Tibial artery (tissue), 4 donors: Measurements from ENCODE around the gene TMEM107.
A peak's percentile ranks its signal among the peaks of the same experiment; 100 is the strongest.
"Not testable (repeated sequence)": the region's sequence is repeated elsewhere in the genome, so short reads cannot be mapped to it uniquely, and the experiment has no call there.

Experiments used
- DNase-seq, 2 donors: peaks; one replicate each; pipeline ENCODE4 v3.0.0-alpha.2; 2019
- H3K27ac ChIP-seq, 2 donors: fragments of 200-600 bp; sonication (generic) in 1 of 2; 1 replicate in 1 of 2; 2 replicates in 1 of 2; pipeline ENCODE4 v1.5.1; 2018 to 2019; ENCODE audit warnings: mild to moderate bottlenecking in 1 of 2
- H3K27me3 ChIP-seq, 2 donors: fragments of 200-600 bp; sonication (generic) in 1 of 2; one replicate each; pipeline versions ENCODE4 v1.5.1 to v1.6.0; 2016 to 2019
- H3K36me3 ChIP-seq, 3 donors: fragments of 200-600 bp; sonication (generic) in 2 of 3; one replicate each; pipeline ENCODE4 v1.5.1; 2016 to 2019; ENCODE audit warnings: mild to moderate bottlenecking in 2 of 3
- H3K4me1 ChIP-seq, 4 donors: fragments of 200-600 bp; sonication (generic) in 2 of 4; 1 replicate in 3 of 4; 2 replicates in 1 of 4; pipeline ENCODE4 v1.5.1; 2016 to 2019
- H3K4me3 ChIP-seq, 2 donors: fragments of 200-600 bp; sonication (generic) in 1 of 2; 1 replicate in 1 of 2; 2 replicates in 1 of 2; pipeline ENCODE4 v1.5.1; 2018 to 2019; ENCODE audit warnings: mild to moderate bottlenecking in 2 of 2
- H3K9me3 ChIP-seq, 3 donors: fragments of 200-600 bp; sonication (generic) in 1 of 3; one replicate each; pipeline ENCODE4 v1.5.1; 2016 to 2019
- intact Hi-C: fragments of 100-400 bp; cut with DNase I; formaldehyde crosslinking; loops from one replicate; pipeline ENCODE4 v1.15.0; 2023; ENCODE audit warnings: low total_unique reads
- TF ChIP-seq, protein P1 (sequence below), 2 experiments: fragments of 200-600 bp in 1 of 2; fragments of 450-650 bp in 1 of 2; IDR thresholded peaks; one replicate each; pipeline ENCODE4 v1.5.1; 2017 to 2019; ENCODE audit warnings: antibody characterized with exemption in 2 of 2, mild to moderate bottlenecking in 1 of 2, moderate library complexity in 1 of 2

The TMEM107 gene

GRCh38 chr17:8173871-8174322, 2.3 kb downstream of the TMEM107 start:
- no peaks in the 10 kb centered on the region for H3K9me3 ChIP-seq
- H3K4me3 ChIP-seq: peak overlapping the region; percentile 42 to 54
- TF ChIP-seq, protein P1, sequence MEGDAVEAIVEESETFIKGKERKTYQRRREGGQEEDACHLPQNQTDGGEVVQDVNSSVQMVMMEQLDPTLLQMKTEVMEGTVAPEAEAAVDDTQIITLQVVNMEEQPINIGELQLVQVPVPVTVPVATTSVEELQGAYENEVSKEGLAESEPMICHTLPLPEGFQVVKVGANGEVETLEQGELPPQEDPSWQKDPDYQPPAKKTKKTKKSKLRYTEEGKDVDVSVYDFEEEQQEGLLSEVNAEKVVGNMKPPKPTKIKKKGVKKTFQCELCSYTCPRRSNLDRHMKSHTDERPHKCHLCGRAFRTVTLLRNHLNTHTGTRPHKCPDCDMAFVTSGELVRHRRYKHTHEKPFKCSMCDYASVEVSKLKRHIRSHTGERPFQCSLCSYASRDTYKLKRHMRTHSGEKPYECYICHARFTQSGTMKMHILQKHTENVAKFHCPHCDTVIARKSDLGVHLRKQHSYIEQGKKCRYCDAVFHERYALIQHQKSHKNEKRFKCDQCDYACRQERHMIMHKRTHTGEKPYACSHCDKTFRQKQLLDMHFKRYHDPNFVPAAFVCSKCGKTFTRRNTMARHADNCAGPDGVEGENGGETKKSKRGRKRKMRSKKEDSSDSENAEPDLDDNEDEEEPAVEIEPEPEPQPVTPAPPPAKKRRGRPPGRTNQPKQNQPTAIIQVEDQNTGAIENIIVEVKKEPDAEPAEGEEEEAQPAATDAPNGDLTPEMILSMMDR (IDR thresholded peaks at IDR 0.05): no peak
- intact Hi-C loops: no loop called here
- H3K27ac ChIP-seq: peak overlapping the region; percentile 89 to 94
- no peaks in the 10 kb centered on the region for H3K27me3 ChIP-seq
- H3K36me3 ChIP-seq: no peaks in the 10 kb centered on the region
- no peak for DNase-seq
- H3K4me1 ChIP-seq: peaks cover 0 to 36% (median 23%) of the 10 kb centered on the region in 4 donors

DNA sequence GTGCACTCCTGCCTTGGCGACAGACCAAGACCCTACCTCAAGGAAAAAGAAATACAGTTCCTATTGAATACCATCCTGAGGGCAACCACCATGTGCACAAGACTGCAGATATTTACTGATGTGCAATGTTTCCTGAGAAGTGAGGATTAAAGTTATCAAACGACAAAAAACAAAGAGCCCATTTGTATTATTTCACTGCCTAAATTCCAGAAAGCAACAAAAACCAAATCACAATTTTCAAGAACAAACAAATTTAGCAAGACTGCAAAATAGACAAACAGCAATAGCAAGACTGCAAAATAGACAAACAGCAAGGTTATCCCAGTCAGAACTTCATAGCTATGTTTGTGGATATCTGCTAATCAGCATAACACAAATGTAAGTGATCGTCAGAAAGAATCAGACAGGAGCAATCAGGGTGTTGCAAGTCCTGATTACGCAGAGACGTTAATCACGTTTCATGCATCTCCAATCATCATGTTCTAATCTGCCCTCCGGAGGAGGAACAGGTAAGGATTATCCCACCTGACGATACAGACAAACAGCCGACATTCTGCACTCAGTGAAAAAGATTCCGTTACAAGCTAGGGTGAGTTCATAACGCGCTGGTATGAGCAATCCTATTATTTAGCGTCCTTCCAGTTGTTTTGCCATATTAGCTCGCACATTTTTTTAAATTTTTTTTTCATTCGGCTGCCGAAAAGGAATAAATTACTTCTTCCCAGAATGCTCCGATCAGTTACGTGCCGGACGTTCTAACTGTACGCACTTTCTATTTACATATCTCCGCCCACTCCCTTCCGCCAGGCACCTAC, 2.9 kb downstream of the TMEM107 start:
- intact Hi-C loops: no loop called here
- DNase-seq: peak; percentile 85 to 87
- no peaks in the 10 kb centered on the region for H3K36me3 ChIP-seq
- H3K4me1 ChIP-seq: peaks cover 0 to 36% (median 23%) of the 10 kb centered on the region in 4 donors
- H3K27me3 ChIP-seq: no peaks in the 10 kb centered on the region
- no peaks in the 10 kb centered on the region for H3K9me3 ChIP-seq
- TF ChIP-seq, protein P1 (IDR thresholded peaks at IDR 0.05): peak in 1 of 2 experiments; percentile 7
- peak overlapping the region; percentile 42 to 54 for H3K4me3 ChIP-seq
- peak overlapping the region; percentile 89 to 94 for H3K27ac ChIP-seq

DNA sequence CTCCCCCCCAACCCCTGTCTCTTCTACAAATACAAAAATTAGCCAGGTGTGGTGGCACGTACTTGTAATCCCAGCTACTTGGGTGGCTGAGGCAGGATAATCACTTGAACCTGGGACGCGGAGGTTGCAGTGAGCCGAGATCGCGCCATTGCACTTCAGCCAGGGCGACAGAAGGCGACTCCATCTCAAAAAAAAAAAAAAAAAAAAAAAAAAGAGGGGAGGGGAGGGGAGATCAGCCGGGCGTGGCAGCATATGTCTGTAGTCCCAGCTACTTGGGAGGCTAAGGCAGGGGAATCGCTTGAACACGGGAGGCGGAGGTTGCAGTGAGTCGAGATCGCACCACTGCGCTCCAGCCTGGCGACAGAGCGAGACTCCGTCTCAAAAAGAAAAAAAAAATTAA, 6.0 kb downstream of the TMEM107 start:
- intact Hi-C loops: not testable (repeated sequence)

GRCh38 chr17:8167526-8167925, 8.7 kb downstream of the TMEM107 start:
- H3K27ac ChIP-seq: no peak overlapping the region

More for the DNA sequence above, 6.0 kb downstream of the TMEM107 start:
- H3K4me1 ChIP-seq: peaks cover 0 to 16% (median 8%) of the 10 kb centered on the region in 4 donors
- not testable (repeated sequence) for H3K27ac ChIP-seq, H3K9me3 ChIP-seq, H3K4me3 ChIP-seq, DNase-seq, H3K27me3 ChIP-seq, H3K36me3 ChIP-seq

GRCh38 chr17:8166731-8167130, 9.4 kb downstream of the TMEM107 start:
- no peak overlapping the region for H3K27ac ChIP-seq
- intact Hi-C loops: no loop called here

More at GRCh38 chr17:8167526-8167925, 8.7 kb downstream of the TMEM107 start:
- TF ChIP-seq, protein P1 (IDR thresholded peaks at IDR 0.05): no peak
- Histone ChIP-seq H3K4me1 (peaks cover 0 to 18% (median 17%) of the 10 kb centered on the region in 4 donors), H3K4me3 (no peak overlapping the region), H3K9me3 (no peaks in the 10 kb centered on the region), H3K27me3 (no peaks in the 10 kb centered on the region), H3K36me3 (no peaks in the 10 kb centered on the region)
- DNase-seq: no peak
- intact Hi-C loops: no loop called here

GRCh38 chr17:8164815-8165131, 11.4 kb downstream of the TMEM107 start:
- H3K4me3 ChIP-seq: no peak overlapping the region
- H3K36me3 ChIP-seq: peaks cover 0 to 15% (median 13%) of the 10 kb centered on the region in 3 donors
- peak overlapping the region; percentile 99 to 100 for H3K27ac ChIP-seq
- H3K9me3 ChIP-seq: no peaks in the 10 kb centered on the region
- TF ChIP-seq, protein P1 (IDR thresholded peaks at IDR 0.05): no peak
- no peak for DNase-seq
- peaks cover 0 to 40% (median 34%) of the 10 kb centered on the region in 4 donors for H3K4me1 ChIP-seq
- no peaks in the 10 kb centered on the region for H3K27me3 ChIP-seq
- intact Hi-C loops: loop anchor here (5.0 kb wide), 1 partner anchor 42 kb away; the partner anchor contains the start of gene HES7

More at GRCh38 chr17:8166731-8167130, 9.4 kb downstream of the TMEM107 start:
- no peaks in the 10 kb centered on the region for H3K9me3 ChIP-seq
- H3K4me3 ChIP-seq: no peak overlapping the region
- no peaks in the 10 kb centered on the region for H3K27me3 ChIP-seq
- DNase-seq: no peak
- H3K36me3 ChIP-seq: no peaks in the 10 kb centered on the region
- H3K4me1 ChIP-seq: peaks cover 0 to 22% (median 20%) of the 10 kb centered on the region in 4 donors
- TF ChIP-seq, protein P1 (IDR thresholded peaks at IDR 0.05): no peak
